Esophagus squamous epithelium (tissue), 5 donors: Measurements from ENCODE around the gene SELP. TPM values are rescaled to one million over a fixed set of nuclear protein-coding genes. Genes with fewer than 3 reads are reported as not detected.

Experiments used
- DNase-seq: peaks from one replicate; lab custom pipeline; 2025; lab: John Stamatoyannopoulos, UW
- H3K27ac ChIP-seq, 4 donors: fragments of 200-600 bp; sonication (generic); one replicate each; pipeline ENCODE4 v1.5.1; 2016 to 2019; ENCODE audit warnings: mild to moderate bottlenecking in 1 of 4
- H3K27me3 ChIP-seq, 4 donors: fragments of 200-600 bp; sonication (generic); 1 replicate in 3 of 4; 2 replicates in 1 of 4; pipeline versions ENCODE4 v1.5.1 to v1.6.0; 2017 to 2021; ENCODE audit warnings: antibody characterized with exemption in 1 of 4
- H3K36me3 ChIP-seq, 3 donors: fragments of 200-600 bp; sonication (generic); one replicate each; pipeline ENCODE4 v1.5.1; 2016 to 2019
- H3K4me1 ChIP-seq, 3 donors: fragments of 200-600 bp; sonication (generic); one replicate each; pipeline ENCODE4 v1.5.1; 2017 to 2019
- H3K4me3 ChIP-seq, 4 donors: fragments of 200-600 bp; sonication (generic); 1 replicate in 3 of 4; 2 replicates in 1 of 4; pipeline ENCODE4 v1.5.1; 2016 to 2019; ENCODE audit warnings: mild to moderate bottlenecking in 2 of 4, moderate library complexity in 1 of 4
- H3K9me3 ChIP-seq, 3 donors: fragments of 200-600 bp; sonication (generic); one replicate each; pipeline ENCODE4 v1.5.1; 2016 to 2019
- POLR2A ChIP-seq, 4 donors: fragments of 450-650 bp; IDR thresholded peaks; one replicate each; pipeline ENCODE4 v1.6.1; 2017; ENCODE audit warnings: antibody characterized with exemption in 4 of 4, mild to moderate bottlenecking in 4 of 4, moderate library complexity in 3 of 4
- WGBS, 2 donors: methylation state at CpG; one replicate each; pipeline ENCODE4 v1.1.5; 2018; 5-methylcytosine and 5-hydroxymethylcytosine counted together
- intact Hi-C: fragments of 100-400 bp; cut with DNase I; formaldehyde crosslinking; loops from one replicate; pipeline ENCODE4 v1.15.0; 2022
- total RNA-seq, 4 donors: library from RNA; depleted of rRNA; stranded (reverse); fragments of >200 nt; gene quantifications; one replicate each; pipeline ENCODE4 v1.1.0, GENCODE V29; 2016
- TF ChIP-seq, protein P1 (sequence below), 6 experiments: fragments of 450-650 bp in 4 of 6; fragments of 200-600 bp in 2 of 6; sonication (generic) in 2 of 6; IDR thresholded peaks; one replicate each; pipeline ENCODE4 v1.5.1; 2016 to 2019; ENCODE audit warnings: antibody characterized with exemption in 6 of 6, mild to moderate bottlenecking in 4 of 6, moderate library complexity in 4 of 6
- donor health status: DM: yes; HTN: yes; CAD: no.

The SELP gene
- total RNA-seq, 4 donors from 2014 or later = 0.19 to 15.1 (median 3.1) TPM

DNA sequence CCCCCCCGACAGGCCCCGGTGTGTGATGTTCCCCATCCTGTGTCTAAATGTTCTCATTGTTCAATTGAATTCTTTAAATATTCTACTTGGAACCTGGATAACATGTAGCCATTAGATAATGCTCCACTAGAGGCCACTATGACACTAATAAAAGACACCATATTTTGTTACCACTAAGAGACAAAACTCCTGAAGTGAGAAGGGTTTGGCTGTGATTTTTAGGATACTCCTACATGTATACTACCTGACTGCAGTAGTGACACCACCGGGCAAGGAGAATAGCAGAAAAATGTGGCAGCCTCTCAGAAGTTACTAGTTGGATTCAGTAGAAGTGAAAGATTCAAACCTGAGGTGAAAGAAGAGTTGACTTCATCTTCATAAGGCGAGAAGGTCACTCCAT, 79.6 kb downstream of the SELP start:
- Histone ChIP-seq H3K4me1 (no peaks in the 10 kb centered on the region), H3K27ac (no peak overlapping the region), H3K4me3 (no peak overlapping the region), H3K36me3 (no peaks in the 10 kb centered on the region), H3K9me3 (no peaks in the 10 kb centered on the region), H3K27me3 (no peaks in the 10 kb centered on the region)
- 30 to 57% methylated on average over 2 to 4 of the region's 4 CpGs for WGBS, 2 donors
- DNase-seq = no peak
- no peak for TF ChIP-seq POLR2A (IDR thresholded peaks at IDR 0.05)
- TF ChIP-seq, protein P1, sequence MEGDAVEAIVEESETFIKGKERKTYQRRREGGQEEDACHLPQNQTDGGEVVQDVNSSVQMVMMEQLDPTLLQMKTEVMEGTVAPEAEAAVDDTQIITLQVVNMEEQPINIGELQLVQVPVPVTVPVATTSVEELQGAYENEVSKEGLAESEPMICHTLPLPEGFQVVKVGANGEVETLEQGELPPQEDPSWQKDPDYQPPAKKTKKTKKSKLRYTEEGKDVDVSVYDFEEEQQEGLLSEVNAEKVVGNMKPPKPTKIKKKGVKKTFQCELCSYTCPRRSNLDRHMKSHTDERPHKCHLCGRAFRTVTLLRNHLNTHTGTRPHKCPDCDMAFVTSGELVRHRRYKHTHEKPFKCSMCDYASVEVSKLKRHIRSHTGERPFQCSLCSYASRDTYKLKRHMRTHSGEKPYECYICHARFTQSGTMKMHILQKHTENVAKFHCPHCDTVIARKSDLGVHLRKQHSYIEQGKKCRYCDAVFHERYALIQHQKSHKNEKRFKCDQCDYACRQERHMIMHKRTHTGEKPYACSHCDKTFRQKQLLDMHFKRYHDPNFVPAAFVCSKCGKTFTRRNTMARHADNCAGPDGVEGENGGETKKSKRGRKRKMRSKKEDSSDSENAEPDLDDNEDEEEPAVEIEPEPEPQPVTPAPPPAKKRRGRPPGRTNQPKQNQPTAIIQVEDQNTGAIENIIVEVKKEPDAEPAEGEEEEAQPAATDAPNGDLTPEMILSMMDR (IDR thresholded peaks at IDR 0.05) = peak in 5 of 6 experiments; percentile 24 to 56 (median 35)
- intact Hi-C loops = no loop called here

DNA sequence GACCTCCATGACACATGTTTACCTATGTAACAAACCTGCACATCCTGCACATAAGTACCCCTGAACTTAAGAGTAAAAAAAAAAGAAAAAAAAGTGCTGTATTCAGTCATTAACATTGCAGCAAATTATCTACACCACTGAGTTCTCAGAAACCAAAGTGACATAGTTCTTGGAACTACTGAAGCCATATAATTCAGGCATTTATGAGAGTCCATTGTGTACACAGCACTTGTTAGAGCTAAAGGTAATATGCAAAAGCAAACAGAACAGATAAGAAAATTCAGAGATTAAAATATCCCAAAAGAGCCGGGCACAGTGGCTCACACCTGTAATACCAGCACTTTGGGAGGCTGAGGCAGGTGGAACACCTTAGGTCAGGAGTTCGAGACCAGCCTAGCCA, 81.6 kb downstream of the SELP start:
- no peaks in the 10 kb centered on the region for H3K27me3 ChIP-seq
- H3K4me1 ChIP-seq = no peaks in the 10 kb centered on the region
- no peak overlapping the region for H3K27ac ChIP-seq
- H3K4me3 ChIP-seq = no peak overlapping the region
- DNase-seq = no peak
- H3K9me3 ChIP-seq = no peaks in the 10 kb centered on the region
- TF ChIP-seq, protein P1 (IDR thresholded peaks at IDR 0.05) = no peak
- TF ChIP-seq POLR2A (IDR thresholded peaks at IDR 0.05) = no peak
- WGBS, 2 donors = 60 to 78% methylated on average over 2 of the region's 2 CpGs
- no peaks in the 10 kb centered on the region for H3K36me3 ChIP-seq
- intact Hi-C loops = loop anchor here (5.0 to 10.0 kb wide), 2 partner anchors 81 to 183 kb away; partner anchors contain the start of genes BLZF1 and NME7

DNA sequence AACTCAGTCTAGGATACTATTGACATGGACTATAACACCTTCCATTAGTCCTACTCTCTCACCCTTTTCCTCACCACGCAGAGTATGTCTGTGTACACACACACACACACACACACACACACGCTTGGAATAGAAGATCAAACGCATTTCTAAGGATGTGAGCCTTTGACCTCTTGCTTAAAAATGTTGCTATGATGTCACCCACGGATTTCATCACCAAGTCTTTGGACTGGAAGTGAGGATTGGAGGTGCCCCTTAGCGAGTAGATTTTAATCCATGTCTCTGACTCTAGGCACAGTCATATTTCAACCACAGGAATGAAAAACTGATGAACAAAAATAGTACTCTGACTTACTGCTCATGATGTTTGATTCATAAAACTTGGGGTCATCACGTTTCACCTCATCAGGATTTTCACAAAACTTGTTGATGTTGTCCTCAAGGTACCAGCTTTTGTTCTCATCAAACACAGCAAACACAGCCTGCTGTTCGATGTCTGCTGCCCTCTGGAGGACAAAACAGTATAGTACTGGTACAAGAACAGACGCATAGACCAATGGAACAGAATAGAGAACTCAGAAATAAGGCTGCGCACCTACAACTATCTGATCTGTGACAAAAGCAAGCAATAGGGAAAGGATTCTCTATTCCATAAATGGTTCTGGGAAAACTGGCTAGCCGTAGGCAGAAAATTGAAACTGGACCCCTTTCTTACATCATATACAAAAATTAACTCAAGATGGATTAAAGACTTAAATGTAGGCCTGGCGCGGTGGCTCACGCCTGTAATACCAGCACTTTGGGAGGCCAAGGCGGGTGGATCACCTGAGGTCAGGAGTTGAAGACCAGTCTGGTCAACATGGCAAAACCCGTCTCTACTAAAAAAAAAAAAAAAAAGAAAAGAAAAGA, 83.6 kb downstream of the SELP start:
- Histone ChIP-seq H3K27ac (no peak overlapping the region), H3K9me3 (no peaks in the 10 kb centered on the region), H3K36me3 (no peaks in the 10 kb centered on the region), H3K27me3 (peaks cover 0 to 2% (median 0%) of the 10 kb centered on the region in 4 donors), H3K4me3 (no peak overlapping the region), H3K4me1 (no peaks in the 10 kb centered on the region)
- WGBS, 2 donors = 45 to 50% methylated on average over 14 to 15 of the region's 15 CpGs
- DNase-seq = no peak
- intact Hi-C loops = loop anchor here (5.0 to 10.0 kb wide), 2 partner anchors 79 to 182 kb away; partner anchors contain the start of genes BLZF1 and NME7
- TF ChIP-seq POLR2A (IDR thresholded peaks at IDR 0.05) = no peak
- TF ChIP-seq, protein P1 (IDR thresholded peaks at IDR 0.05) = peak; percentile 36 to 87 (median 81)

DNA sequence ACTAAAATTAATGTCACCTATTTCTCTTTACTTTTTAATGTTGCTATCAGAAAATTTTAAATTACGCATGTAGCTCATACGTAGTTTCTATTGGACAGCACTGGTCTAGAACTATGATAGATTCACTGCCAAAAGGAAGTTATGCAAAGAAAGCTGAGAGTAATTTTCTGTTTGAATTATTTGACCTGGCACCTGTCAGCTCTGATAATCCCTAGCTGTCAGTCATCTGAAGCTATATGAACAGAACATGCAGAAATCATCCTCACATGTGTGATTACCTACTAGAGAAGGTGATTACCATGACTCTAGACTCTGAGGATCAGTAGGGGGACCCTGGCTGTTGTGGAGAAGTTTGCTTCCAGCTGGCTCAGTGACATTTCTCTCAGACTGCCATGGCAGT, 84.5 kb downstream of the SELP start:
- 56 to 76% methylated on average over 2 of the region's 2 CpGs for WGBS, 2 donors
- intact Hi-C loops = loop anchor here (5.0 to 10.0 kb wide), 2 partner anchors 78 to 181 kb away; partner anchors contain the start of genes BLZF1 and NME7
- DNase-seq = no peak

More for the DNA sequence above, 84.5 kb downstream of the SELP start:
- TF ChIP-seq POLR2A (IDR thresholded peaks at IDR 0.05) = no peak
- TF ChIP-seq, protein P1 (IDR thresholded peaks at IDR 0.05) = no peak
- H3K27ac ChIP-seq = no peak overlapping the region
- no peaks in the 10 kb centered on the region for H3K4me1 ChIP-seq
- no peaks in the 10 kb centered on the region for H3K9me3 ChIP-seq
- H3K27me3 ChIP-seq = peaks cover 0 to 2% (median 0%) of the 10 kb centered on the region in 4 donors
- H3K4me3 ChIP-seq = no peak overlapping the region
- H3K36me3 ChIP-seq = no peaks in the 10 kb centered on the region
